Astrocyte of the spinal cord (primary cell): Measurements from ENCODE around the gene UBP1.
A peak's percentile ranks its signal among the peaks of the same experiment; 100 is the strongest.

ENCODE experiments used
- DNase-seq: peaks from one replicate; pipeline ENCODE4 v3.0.0; 2011; ENCODE audit warnings: low read depth, low spot score
- H3K4me3 ChIP-seq: 2 replicates; pipeline ENCODE4 v1.5.1; 2011; ENCODE audit warnings: low read depth, mild to moderate bottlenecking, low read length, moderate library complexity
- CTCF ChIP-seq: IDR thresholded peaks from 2 replicates; pipeline ENCODE4 v1.5.1; 2012; ENCODE audit warnings: low read depth, mild to moderate bottlenecking, low read length, inconsistent platforms
- in situ Hi-C: cut with HindIII; loops from 2 replicates; pipeline ENCODE4 v1.10.0; 2017; ENCODE audit warnings: low sequenced_read_pairs

UBP1 gene

GRCh38 chr3:33440328-33441224 lies at the start of gene UBP1:
TSS of gene UBP1 (minus strand) at chr3:33440405. CDS start at chr3:33439848, 557 bp downstream.
- no peak for TF ChIP-seq CTCF
- in situ Hi-C loops, result no loop called here
- DNase-seq, result peak; percentile 100
- H3K4me3 ChIP-seq, result peak within 1 kb of the TSS; percentile 92

GRCh38 chr3:33488683-33489082 lies 48.5 kb upstream of the UBP1 start:
- in situ Hi-C loops, result no loop called here
- no peak for TF ChIP-seq CTCF
- no peak for DNase-seq
- H3K4me3 ChIP-seq, result no peak overlapping the region

- no peak for DNase-seq
- no peak overlapping the region for H3K4me3 ChIP-seq
- in situ Hi-C loops, result no loop called here
- no peak for TF ChIP-seq CTCF
Observed at GRCh38 chr3:33488246-33488645, 48.0 kb upstream of the UBP1 start.

GRCh38 chr3:33482111-33482521 lies 41.9 kb upstream of the UBP1 start:
- no peak for TF ChIP-seq CTCF
- H3K4me3 ChIP-seq, result no peak overlapping the region
- in situ Hi-C loops, result no loop called here
- no peak for DNase-seq

GRCh38 chr3:33474896-33475295 lies 34.7 kb upstream of the UBP1 start:
- DNase-seq, result no peak
- no peak for TF ChIP-seq CTCF
- H3K4me3 ChIP-seq, result no peak overlapping the region
- in situ Hi-C loops, result no loop called here

- no peak for TF ChIP-seq CTCF
- in situ Hi-C loops, result no loop called here
- no peak overlapping the region for H3K4me3 ChIP-seq
- DNase-seq, result no peak
Observed at GRCh38 chr3:33473813-33474212, 33.6 kb upstream of the UBP1 start.
